IgD-negative memory B cell (primary cell): Measurements from ENCODE around the gene INAVA. TPM values are rescaled to one million over a fixed set of nuclear protein-coding genes. Genes with fewer than 3 reads are reported as not detected.

Experiments used
- H3K27ac Mint-ChIP-seq, 3 donors: one replicate each; pipeline ENCODE4 v1.8.0; 2020 to 2022; ENCODE audit warnings: mild to moderate bottlenecking in 3 of 3, mixed read lengths in 3 of 3, moderate library complexity in 1 of 3
- H3K27me3 Mint-ChIP-seq: one replicate; pipeline ENCODE4 v1.8.0; 2021; ENCODE audit warnings: mixed read lengths
- H3K36me3 Mint-ChIP-seq: one replicate; pipeline ENCODE4 v1.8.0; 2020; ENCODE audit warnings: mild to moderate bottlenecking, mixed read lengths
- H3K4me1 Mint-ChIP-seq, 3 donors: one replicate each; pipeline ENCODE4 v1.8.0; 2020 to 2022; ENCODE audit warnings: mixed read lengths in 3 of 3, mild to moderate bottlenecking in 1 of 3
- H3K4me3 Mint-ChIP-seq, 4 donors: one replicate each; pipeline ENCODE4 v1.8.0; 2020 to 2022; ENCODE audit warnings: mild to moderate bottlenecking in 4 of 4, mixed read lengths in 4 of 4, moderate library complexity in 3 of 4
- H3K9me3 Mint-ChIP-seq, 3 donors: one replicate each; pipeline ENCODE4 v1.8.0; 2020 to 2021; ENCODE audit warnings: mixed read lengths in 3 of 3, mild to moderate bottlenecking in 1 of 3
- polyA plus RNA-seq: library from polyadenylated mRNA; unstranded; fragments of 300-500 nt; fragmentation: Illumina TruSeq; gene quantifications from one replicate; pipeline ENCODE4 v1.2.3, GENCODE V29; 2021

Gene INAVA
- polyA plus RNA-seq, 1 donor from 2014 or later: not detected

DNA sequence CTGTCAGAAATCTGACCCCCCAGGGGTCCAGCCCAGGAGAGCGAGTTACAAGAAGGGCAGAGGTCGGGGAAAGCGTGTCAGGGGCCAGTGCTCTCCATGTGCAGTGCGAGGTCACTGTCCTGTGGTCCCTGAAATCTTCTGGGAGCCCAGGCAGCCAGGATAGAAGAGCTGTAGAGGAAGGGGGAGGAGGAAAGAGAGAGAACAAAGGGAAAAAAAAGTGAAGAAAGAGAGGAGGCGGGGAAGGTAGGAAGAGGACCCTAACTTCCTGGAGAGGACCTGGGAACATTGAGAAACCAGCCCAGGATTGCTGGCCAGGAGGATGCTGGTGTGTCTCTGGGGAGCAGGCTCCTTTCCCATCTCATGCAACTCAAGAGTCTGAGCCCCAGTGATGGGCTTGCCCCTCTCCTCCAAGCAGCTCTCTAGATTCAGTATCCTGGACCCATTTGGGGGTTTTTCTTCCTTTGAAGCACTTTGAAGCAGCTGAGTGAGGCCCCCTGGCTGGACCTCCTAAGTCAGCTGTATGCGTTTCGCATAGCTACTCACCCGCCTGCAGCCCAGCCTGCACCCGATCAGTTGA, 6.8 kb upstream of the INAVA start:
- H3K27me3 Mint-ChIP-seq: peaks cover 7% of the 10 kb centered on the region
- peak overlapping the region; percentile 76 to 93 (median 78) for H3K27ac Mint-ChIP-seq
- peaks cover 49 to 51% (median 50%) of the 10 kb centered on the region in 3 donors for H3K4me1 Mint-ChIP-seq
- peak overlapping the region; percentile 58 to 93 (median 78) for H3K4me3 Mint-ChIP-seq
- H3K9me3 Mint-ChIP-seq: no peaks in the 10 kb centered on the region
- peaks cover 2% of the 10 kb centered on the region for H3K36me3 Mint-ChIP-seq

DNA sequence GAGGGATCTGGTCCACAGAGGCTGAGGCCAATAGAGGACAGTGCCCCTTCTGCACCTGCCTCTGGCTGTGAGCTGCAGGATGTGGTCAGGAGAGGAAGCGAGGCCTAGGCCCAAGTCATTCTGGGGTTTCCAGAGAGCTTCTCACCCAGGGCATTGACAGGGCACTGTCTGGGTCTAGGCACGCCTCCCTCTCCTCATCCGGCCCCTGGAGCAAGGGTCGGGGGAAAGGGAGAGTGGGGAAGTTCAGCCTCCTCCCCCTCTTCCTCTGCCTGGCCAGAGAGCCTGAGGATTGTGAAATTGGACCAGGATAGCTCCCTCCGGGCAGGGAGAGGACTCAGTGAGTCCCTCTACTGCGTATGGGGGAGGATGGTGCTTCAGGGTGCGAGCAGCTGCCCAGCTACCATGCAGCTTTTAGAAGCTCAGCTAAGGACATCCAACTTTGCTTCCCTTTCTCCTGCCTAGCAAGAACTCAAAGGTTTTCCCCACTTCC, 6.3 kb upstream of the INAVA start:
- Mint-ChIP-seq H3K4me1 (peaks cover 49 to 50% (median 50%) of the 10 kb centered on the region in 3 donors), H3K4me3 (peak overlapping the region; percentile 58 to 93 (median 76))

DNA sequence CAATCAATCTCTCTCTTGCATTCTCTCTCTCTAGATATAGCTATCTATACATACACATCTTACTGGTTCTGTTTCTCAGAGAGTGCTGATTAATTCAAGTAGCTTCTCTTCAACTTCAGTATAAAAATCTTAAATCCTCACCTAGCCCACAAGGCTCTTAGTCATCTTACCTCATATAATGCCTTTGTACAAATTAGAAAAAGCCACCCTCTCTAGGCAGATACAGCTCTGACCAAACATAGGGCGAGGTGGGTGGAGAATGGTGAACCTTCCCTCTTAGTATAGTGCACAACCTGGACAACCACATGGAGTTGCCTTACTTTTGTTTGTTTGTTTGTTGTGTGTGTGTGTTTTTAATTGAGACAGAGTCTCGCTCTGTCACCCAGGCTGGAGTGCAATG, 5.1 kb upstream of the INAVA start:
- peak overlapping the region in 3 of 4 donors; percentile 74 to 79 (median 76) for H3K4me3 Mint-ChIP-seq
- peaks cover 7% of the 10 kb centered on the region for H3K27me3 Mint-ChIP-seq
- peaks cover 2% of the 10 kb centered on the region for H3K36me3 Mint-ChIP-seq
- peak overlapping the region; percentile 41 to 88 (median 54) for H3K27ac Mint-ChIP-seq
- H3K9me3 Mint-ChIP-seq: no peaks in the 10 kb centered on the region
- H3K4me1 Mint-ChIP-seq: peaks cover 41 to 47% (median 44%) of the 10 kb centered on the region in 3 donors

More for the DNA sequence above, 6.3 kb upstream of the INAVA start:
- Mint-ChIP-seq H3K9me3 (no peaks in the 10 kb centered on the region), H3K27ac (peak overlapping the region; percentile 76 to 93 (median 78)), H3K36me3 (peaks cover 2% of the 10 kb centered on the region), H3K27me3 (peaks cover 7% of the 10 kb centered on the region)

GRCh38 chr1:200890027-200890426, 4.7 kb upstream of the INAVA start:
- no peaks in the 10 kb centered on the region for H3K9me3 Mint-ChIP-seq
- peaks cover 7% of the 10 kb centered on the region for H3K27me3 Mint-ChIP-seq
- H3K36me3 Mint-ChIP-seq: peaks cover 2% of the 10 kb centered on the region
- H3K4me1 Mint-ChIP-seq: peaks cover 41 to 47% (median 44%) of the 10 kb centered on the region in 3 donors
- H3K27ac Mint-ChIP-seq: peak overlapping the region in 2 of 3 donors; percentile 41 to 88
- H3K4me3 Mint-ChIP-seq: peak overlapping the region in 3 of 4 donors; percentile 79 to 93 (median 79)

- Mint-ChIP-seq H3K4me1 (peaks cover 40 to 43% (median 43%) of the 10 kb centered on the region in 3 donors), H3K9me3 (no peaks in the 10 kb centered on the region), H3K36me3 (peaks cover 2% of the 10 kb centered on the region), H3K4me3 (peak overlapping the region; percentile 79 to 93 (median 84)), H3K27me3 (peaks cover 7% of the 10 kb centered on the region), H3K27ac (peak overlapping the region in 1 of 3 donors; percentile 88)
Observed at GRCh38 chr1:200890818-200891773, 3.6 kb upstream of the INAVA start.

DNA sequence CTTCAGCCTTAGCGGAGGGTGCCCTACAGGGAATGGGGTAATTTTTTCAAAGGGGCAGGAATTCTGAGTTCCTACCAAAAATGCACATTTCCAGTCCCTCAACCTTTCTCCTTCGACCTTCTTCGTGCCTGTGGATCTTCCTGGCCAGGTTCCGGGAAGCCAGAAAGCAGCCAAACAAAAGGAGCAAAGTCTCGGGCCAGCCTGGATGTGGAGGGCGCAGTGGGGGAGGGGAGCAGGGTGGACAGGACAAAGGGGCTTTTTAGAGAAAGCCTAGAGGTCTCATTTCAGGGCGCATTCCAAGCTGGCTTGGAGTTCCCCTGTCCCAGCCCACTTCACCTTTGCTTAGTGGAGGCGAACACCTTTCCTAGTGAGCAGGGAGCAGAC, 2.9 kb upstream of the INAVA start:
- peaks cover 7% of the 10 kb centered on the region for H3K27me3 Mint-ChIP-seq
- H3K4me3 Mint-ChIP-seq: peak overlapping the region; percentile 71 to 92 (median 80)
- H3K27ac Mint-ChIP-seq: peak overlapping the region in 1 of 3 donors; percentile 52
- no peaks in the 10 kb centered on the region for H3K9me3 Mint-ChIP-seq
- peaks cover 39 to 46% (median 44%) of the 10 kb centered on the region in 3 donors for H3K4me1 Mint-ChIP-seq
- peaks cover 2% of the 10 kb centered on the region for H3K36me3 Mint-ChIP-seq

DNA sequence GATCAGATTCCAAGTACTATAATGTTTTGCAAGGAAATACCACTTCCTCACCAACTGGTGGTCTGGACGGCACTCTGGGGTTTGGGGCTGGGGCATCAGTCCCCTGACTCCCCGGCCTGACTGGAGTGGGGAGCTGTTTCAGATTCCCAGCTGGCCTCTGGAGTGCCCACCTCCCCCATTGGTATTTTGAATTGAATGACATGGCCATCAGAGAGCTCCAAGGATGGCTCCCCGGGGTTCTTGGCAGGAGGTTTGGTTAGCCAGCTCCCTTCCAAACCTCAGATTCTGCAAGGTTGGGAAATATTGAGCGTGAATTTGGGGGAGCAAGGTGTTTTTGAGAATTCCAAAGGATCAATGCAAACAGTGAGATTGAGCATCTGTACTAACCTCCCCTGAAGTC, 2.2 kb upstream of the INAVA start:
- Mint-ChIP-seq H3K27me3 (peaks cover 7% of the 10 kb centered on the region), H3K9me3 (no peaks in the 10 kb centered on the region), H3K27ac (peak overlapping the region in 1 of 3 donors; percentile 52), H3K4me1 (peaks cover 35 to 40% (median 39%) of the 10 kb centered on the region in 3 donors), H3K36me3 (peaks cover 2% of the 10 kb centered on the region), H3K4me3 (peak overlapping the region in 3 of 4 donors; percentile 71 to 92 (median 79))

- Mint-ChIP-seq H3K4me3 (peak overlapping the region in 1 of 4 donors; percentile 71), H3K4me1 (peaks cover 31 to 38% (median 35%) of the 10 kb centered on the region in 3 donors), H3K27me3 (peaks cover 7% of the 10 kb centered on the region), H3K27ac (no peak overlapping the region), H3K36me3 (peaks cover 4% of the 10 kb centered on the region), H3K9me3 (no peaks in the 10 kb centered on the region)
Observed at GRCh38 chr1:200892958-200893357, 1.7 kb upstream of the INAVA start.

GRCh38 chr1:200893411-200893901, 1.2 kb upstream of the INAVA start:
- peaks cover 7% of the 10 kb centered on the region for H3K27me3 Mint-ChIP-seq
- peak overlapping the region in 2 of 3 donors; percentile 46 to 78 for H3K27ac Mint-ChIP-seq
- no peaks in the 10 kb centered on the region for H3K9me3 Mint-ChIP-seq
- H3K36me3 Mint-ChIP-seq: peaks cover 5% of the 10 kb centered on the region
- peak overlapping the region in 2 of 4 donors; percentile 8 to 71 for H3K4me3 Mint-ChIP-seq
- peaks cover 26 to 33% (median 31%) of the 10 kb centered on the region in 3 donors for H3K4me1 Mint-ChIP-seq

DNA sequence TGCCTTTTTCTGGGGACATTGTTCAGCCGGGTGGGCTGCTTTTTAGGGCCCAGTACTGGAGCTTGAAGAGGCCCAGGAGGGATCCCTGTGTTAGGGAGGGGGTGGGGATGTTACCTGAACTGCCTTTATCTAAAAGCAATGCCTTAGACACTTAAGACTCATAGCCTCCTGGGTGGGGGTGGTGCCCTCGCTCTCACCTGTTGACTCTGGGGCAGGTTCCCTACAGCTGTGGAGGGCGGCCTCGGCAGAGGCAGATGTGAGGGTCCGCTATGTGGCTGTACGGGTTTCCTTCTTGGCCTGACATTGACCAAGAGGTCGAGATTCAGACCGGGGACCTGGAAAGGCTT, 716 bp downstream of the INAVA start:
- Mint-ChIP-seq H3K27me3 (peaks cover 7% of the 10 kb centered on the region), H3K4me3 (peak overlapping the region in 2 of 4 donors; percentile 44 to 47), H3K9me3 (no peaks in the 10 kb centered on the region), H3K27ac (no peak overlapping the region), H3K4me1 (peaks cover 13 to 19% (median 17%) of the 10 kb centered on the region in 3 donors), H3K36me3 (peaks cover 5% of the 10 kb centered on the region)

GRCh38 chr1:200895801-200896530, 1.3 kb downstream of the INAVA start:
- peaks cover 8 to 15% (median 14%) of the 10 kb centered on the region in 3 donors for H3K4me1 Mint-ChIP-seq
- peaks cover 7% of the 10 kb centered on the region for H3K27me3 Mint-ChIP-seq

DNA sequence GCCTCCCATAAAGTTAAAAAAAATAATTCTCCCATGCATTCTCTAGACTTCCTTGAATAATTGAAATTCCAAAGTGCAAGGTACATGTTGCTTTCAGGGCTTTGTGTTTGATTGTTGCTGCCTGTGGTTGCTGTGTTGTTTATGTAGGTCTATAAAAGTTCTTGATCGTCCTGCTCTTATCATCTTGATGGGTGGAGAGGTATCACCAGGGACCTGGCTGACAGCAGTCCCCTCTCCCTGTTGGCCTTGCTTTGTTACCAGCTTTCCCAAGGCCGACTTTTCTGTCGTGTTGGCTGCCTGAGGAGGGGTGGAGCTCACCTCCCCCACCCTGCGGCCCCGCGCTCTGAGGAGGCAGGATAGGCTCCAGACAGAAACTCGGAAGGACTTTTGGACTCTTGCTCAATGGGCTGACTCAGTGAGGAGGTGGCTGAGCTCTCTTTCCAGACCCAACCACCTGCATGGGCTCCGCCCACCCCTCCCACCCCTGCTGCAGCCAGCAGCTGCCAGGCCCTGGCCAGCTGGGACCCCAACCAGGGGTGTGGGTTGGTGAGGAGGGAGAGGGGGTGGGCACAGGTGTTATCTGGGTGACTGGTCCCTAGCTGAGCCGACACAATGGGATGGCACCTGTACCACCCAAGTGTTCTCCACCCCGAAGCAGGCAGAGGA, 2.0 kb downstream of the INAVA start:
- no peaks in the 10 kb centered on the region for H3K9me3 Mint-ChIP-seq
- peak overlapping the region in 1 of 4 donors; percentile 54 for H3K4me3 Mint-ChIP-seq
- H3K27ac Mint-ChIP-seq: no peak overlapping the region
- H3K36me3 Mint-ChIP-seq: peaks cover 3% of the 10 kb centered on the region
- H3K27me3 Mint-ChIP-seq: peaks cover 4% of the 10 kb centered on the region
- H3K4me1 Mint-ChIP-seq: peaks cover 5 to 15% (median 14%) of the 10 kb centered on the region in 3 donors

More at GRCh38 chr1:200895801-200896530, 1.3 kb downstream of the INAVA start:
- Mint-ChIP-seq H3K4me3 (peak overlapping the region in 2 of 4 donors; percentile 44 to 60), H3K36me3 (peaks cover 3% of the 10 kb centered on the region), H3K27ac (no peak overlapping the region), H3K9me3 (no peaks in the 10 kb centered on the region)

- Mint-ChIP-seq H3K9me3 (no peaks in the 10 kb centered on the region), H3K4me1 (peaks cover 0 to 15% (median 11%) of the 10 kb centered on the region in 3 donors), H3K36me3 (peaks cover 3% of the 10 kb centered on the region), H3K4me3 (no peak overlapping the region), H3K27ac (no peak overlapping the region), H3K27me3 (no peaks in the 10 kb centered on the region)
Observed at GRCh38 chr1:200897259-200897658, 2.6 kb downstream of the INAVA start.

- peaks cover 3% of the 10 kb centered on the region for H3K36me3 Mint-ChIP-seq
- no peak overlapping the region for H3K27ac Mint-ChIP-seq
- peaks cover 0 to 3% (median 0%) of the 10 kb centered on the region in 3 donors for H3K9me3 Mint-ChIP-seq
- peaks cover 3 to 20% (median 14%) of the 10 kb centered on the region in 3 donors for H3K4me1 Mint-ChIP-seq
- no peaks in the 10 kb centered on the region for H3K27me3 Mint-ChIP-seq
- no peak overlapping the region for H3K4me3 Mint-ChIP-seq
Observed at GRCh38 chr1:200899015-200899386, 4.3 kb downstream of the INAVA start.
